Amniotic epithelial cell (primary cell): ENCODE measurements around the gene ETFB.
"Not testable (repeated sequence)": the region's sequence is repeated elsewhere in the genome, so short reads cannot be mapped to it uniquely, and the experiment has no call there.

Source experiments
- DNase-seq: peaks from one replicate; pipeline ENCODE4 v3.0.0-alpha.2; 2010; ENCODE audit warnings: low read depth

The ETFB gene

GRCh38 chr19:51365965-51366388, at the start of gene ETFB:
Gene ETFB, minus strand, starts transcription at chr19:51366388. Its CDS starts 62 bp downstream, at chr19:51366326.
- no peak for DNase-seq

GRCh38 chr19:51415187-51415586, 49.0 kb upstream of the ETFB start:
- no peak for DNase-seq

- DNase-seq, result no peak
Observed at GRCh38 chr19:51410950-51411748, 45.0 kb upstream of the ETFB start.

- DNase-seq, result peak; percentile 15
Observed at GRCh38 chr19:51407511-51408131, 41.4 kb upstream of the ETFB start.

- DNase-seq, result no peak
Observed at GRCh38 chr19:51402117-51402516, 35.9 kb upstream of the ETFB start.

GRCh38 chr19:51399936-51400335, 33.7 kb upstream of the ETFB start:
- not testable (repeated sequence) for DNase-seq

- no peak for DNase-seq
Observed at GRCh38 chr19:51399231-51399630, 33.0 kb upstream of the ETFB start.

- DNase-seq, result peak; percentile 22
Observed at GRCh38 chr19:51398096-51398704, 32.0 kb upstream of the ETFB start.

GRCh38 chr19:51397453-51397852, 31.3 kb upstream of the ETFB start:
- not testable (repeated sequence) for DNase-seq

GRCh38 chr19:51396175-51396574, 30.0 kb upstream of the ETFB start:
- no peak for DNase-seq

- peak; percentile 99 for DNase-seq
Observed at GRCh38 chr19:51394050-51394836, 28.1 kb upstream of the ETFB start.

- DNase-seq, result no peak
Observed at GRCh38 chr19:51392701-51393100, 26.5 kb upstream of the ETFB start.

GRCh38 chr19:51391073-51391611, 25.0 kb upstream of the ETFB start:
- no peak for DNase-seq

- no peak for DNase-seq
Observed at GRCh38 chr19:51389143-51389542, 23.0 kb upstream of the ETFB start.

GRCh38 chr19:51387924-51388389, 21.8 kb upstream of the ETFB start, which contains the start of gene LIM2:
Gene LIM2, minus strand, starts transcription at chr19:51387974. Its CDS starts 531 bp downstream, at chr19:51387443.
- no peak for DNase-seq

GRCh38 chr19:51386882-51387520, 20.8 kb upstream of the ETFB start:
- DNase-seq, result no peak

GRCh38 chr19:51382004-51382403, 15.8 kb upstream of the ETFB start:
- no peak for DNase-seq

GRCh38 chr19:51380379-51380778, 14.2 kb upstream of the ETFB start:
- DNase-seq, result no peak

GRCh38 chr19:51377422-51377821, 11.2 kb upstream of the ETFB start:
- DNase-seq, result no peak

- DNase-seq, result no peak
Observed at GRCh38 chr19:51375504-51376221, 9.5 kb upstream of the ETFB start.
